GM12878 (cell line): ENCODE data around the gene HEPHL1.

Experiments used
- CREB1 ChIP-seq: IDR thresholded peaks from 2 replicates; pipeline ENCODE4 v1.6.1; 2012; ENCODE audit warnings: low read depth, mild to moderate bottlenecking, inconsistent platforms
- CTCF ChIP-seq, 3 experiments: IDR thresholded peaks in 2 of 3; conservative IDR thresholded peaks in 1 of 3; 2 replicates each; pipeline ENCODE4 v1.5.1; 2011; ENCODE audit warnings: low read depth in 3 of 3, low read length in 3 of 3, mild to moderate bottlenecking in 3 of 3, control low read depth in 2 of 3, moderate library complexity in 2 of 3, inconsistent platforms in 1 of 3, mixed read lengths in 1 of 3; ENCODE audit not compliant: control insufficient read depth in 2 of 3, insufficient read depth in 1 of 3; ENCODE audit errors: extremely low read depth in 1 of 3
- HDAC6 ChIP-seq: fragments of 200-600 bp; sonication (generic); IDR thresholded peaks from one replicate; pipeline ENCODE4 v1.8.0; 2017; ENCODE audit warnings: antibody characterized with exemption; ENCODE audit not compliant: unreplicated experiment
- NR2F1 ChIP-seq: fragments of 450-650 bp; conservative IDR thresholded peaks from 2 replicates; pipeline ENCODE4 v1.6.1; 2017; ENCODE audit warnings: mild to moderate bottlenecking
- POLR2AphosphoS5 ChIP-seq: IDR thresholded peaks from 2 replicates; pipeline ENCODE4 v1.6.1; 2011; ENCODE audit warnings: mild to moderate bottlenecking, low read length, inconsistent platforms
- SIN3A ChIP-seq: IDR thresholded peaks from 2 replicates; pipeline ENCODE4 v1.6.1; 2012; ENCODE audit warnings: low read depth, low read length, improper control_type of control experiment
- ZNF384 ChIP-seq: IDR thresholded peaks from 2 replicates; pipeline ENCODE4 v1.6.1; 2012; ENCODE audit warnings: low read depth, mild to moderate bottlenecking, low read length, improper control_type of control experiment, borderline replicate concordance

GRCh38 chr11:94104734-94105133, 83.6 kb downstream of the HEPHL1 start:
- TF ChIP-seq HDAC6 (no peak), ZNF384 (no peak), CTCF (IDR thresholded peaks at IDR 0.05 in 2 of 3, conservative IDR thresholded peaks at IDR 0.05 in 1 of 3; ENCODE audit: control insufficient read depth in 2 of 3, extremely low read depth in 1 of 3, insufficient read depth in 1 of 3, low read depth in 3 of 3, low read length in 3 of 3) (no peak), NR2F1 (no peak), CREB1 (no peak), SIN3A (no peak), POLR2AphosphoS5 (no peak)
